Suprapubic skin (tissue), 4 donors: ENCODE data around the gene TNFSF13B. TPM values are rescaled to one million over a fixed set of nuclear protein-coding genes. Genes with fewer than 3 reads are reported as not detected.

Source experiments
- DNase-seq, 2 donors: peaks; one replicate each; pipeline ENCODE4 v3.0.0-alpha.2; 2019; ENCODE audit warnings: low spot score in 2 of 2
- H3K27ac ChIP-seq: fragments of 200-600 bp; sonication (generic); one replicate; pipeline ENCODE4 v1.5.1; 2019
- H3K27me3 ChIP-seq: fragments of 200-600 bp; sonication (generic); one replicate; pipeline ENCODE4 v1.5.1; 2019
- H3K36me3 ChIP-seq: fragments of 200-600 bp; sonication (generic); one replicate; pipeline ENCODE4 v1.5.1; 2019
- H3K4me1 ChIP-seq: fragments of 200-600 bp; sonication (generic); one replicate; pipeline ENCODE4 v1.5.1; 2019
- H3K4me3 ChIP-seq: fragments of 200-600 bp; sonication (generic); one replicate; pipeline ENCODE4 v1.5.1; 2019; ENCODE audit warnings: mild to moderate bottlenecking
- H3K9me3 ChIP-seq: fragments of 200-600 bp; sonication (generic); one replicate; pipeline ENCODE4 v1.5.1; 2019
- CTCF ChIP-seq, 2 donors: fragments of 200-600 bp in 1 of 2; fragments of 450-650 bp in 1 of 2; sonication (generic) in 1 of 2; IDR thresholded peaks; one replicate each; pipeline ENCODE4 v1.5.1; 2016 to 2019; ENCODE audit warnings: antibody characterized with exemption in 2 of 2, mild to moderate bottlenecking in 1 of 2, moderate library complexity in 1 of 2
- EP300 ChIP-seq: sonication (generic); formaldehyde crosslinking; IDR thresholded peaks from one replicate; pipeline ENCODE4 v1.6.1; 2017; ENCODE audit warnings: antibody characterized with exemption
- POLR2A ChIP-seq, 2 donors: fragments of 450-650 bp; IDR thresholded peaks; one replicate each; pipeline ENCODE4 v1.6.1; 2017; ENCODE audit warnings: antibody characterized with exemption in 2 of 2, mild to moderate bottlenecking in 2 of 2, moderate library complexity in 2 of 2
- POLR2AphosphoS5 ChIP-seq, 3 donors: sonication (generic); formaldehyde crosslinking; IDR thresholded peaks; one replicate each; pipeline ENCODE4 v1.6.1; 2017; ENCODE audit warnings: antibody characterized with exemption in 3 of 3
- WGBS: methylation state at CpG from one replicate; pipeline ENCODE4 v1.1.5; 2018; 5-methylcytosine and 5-hydroxymethylcytosine counted together
- total RNA-seq, 4 donors: library from RNA; depleted of rRNA; stranded (reverse); fragments of >200 nt; gene quantifications; one replicate each; pipeline ENCODE4 v1.1.0, GENCODE V29; 2016

Gene TNFSF13B
- total RNA-seq, 4 donors from 2014 or later: 0.44 to 5.2 (median 1.8) TPM

DNA sequence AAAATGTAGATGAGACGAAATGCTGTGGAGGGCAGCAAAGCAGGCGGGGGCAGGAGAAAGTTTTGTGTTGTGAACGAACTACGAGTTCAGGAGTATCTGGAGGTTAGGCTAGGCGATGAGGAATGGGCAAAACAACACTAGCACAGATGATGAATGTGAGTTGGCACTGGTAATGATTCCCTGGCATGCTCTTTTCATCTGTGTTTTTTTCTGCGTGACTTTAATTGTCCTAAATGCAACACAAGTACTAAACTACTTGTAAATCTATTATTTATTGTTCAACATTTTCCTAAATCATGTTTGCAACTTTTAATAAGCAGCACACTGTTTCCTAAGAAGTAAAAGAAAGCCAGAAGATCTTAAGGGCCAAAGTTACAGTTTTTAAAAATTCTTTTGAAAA, 19.2 kb downstream of the TNFSF13B start:
- Histone ChIP-seq H3K27me3 (no peaks in the 10 kb centered on the region), H3K9me3 (no peaks in the 10 kb centered on the region), H3K27ac (no peak overlapping the region), H3K36me3 (no peaks in the 10 kb centered on the region), H3K4me3 (no peak overlapping the region), H3K4me1 (no peaks in the 10 kb centered on the region)
- no peak for DNase-seq
- 45% methylated on average over 6 of the region's 6 CpGs for WGBS
- no peak for TF ChIP-seq POLR2A (IDR thresholded peaks at IDR 0.05)
- TF ChIP-seq CTCF (IDR thresholded peaks at IDR 0.05): no peak
- TF ChIP-seq POLR2AphosphoS5 (IDR thresholded peaks at IDR 0.05): no peak
- no peak for TF ChIP-seq EP300

DNA sequence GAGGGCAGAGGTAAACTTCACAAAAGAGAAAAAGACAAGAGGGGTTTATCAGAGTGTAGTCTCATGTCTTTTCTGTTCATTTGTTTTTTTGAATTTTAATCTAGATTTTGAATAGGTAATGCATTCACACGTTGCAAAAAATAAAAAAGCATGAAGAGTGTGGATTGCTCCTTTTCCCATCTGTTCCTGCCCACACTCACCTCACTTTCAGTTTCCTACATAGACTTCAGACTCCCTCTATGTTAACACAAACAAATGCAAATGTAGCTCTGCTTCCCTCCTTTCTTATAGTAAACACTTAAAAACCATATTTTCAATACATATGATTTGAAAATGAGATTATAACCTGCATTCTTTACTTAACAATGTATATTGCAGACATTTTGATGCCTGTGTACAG, 20.3 kb downstream of the TNFSF13B start:
- no peak for DNase-seq
- Histone ChIP-seq H3K9me3 (no peaks in the 10 kb centered on the region), H3K36me3 (no peaks in the 10 kb centered on the region), H3K27me3 (no peaks in the 10 kb centered on the region), H3K27ac (no peak overlapping the region), H3K4me3 (no peak overlapping the region), H3K4me1 (no peaks in the 10 kb centered on the region)
- TF ChIP-seq EP300: no peak
- no peak for TF ChIP-seq CTCF (IDR thresholded peaks at IDR 0.05)
- no peak for TF ChIP-seq POLR2A (IDR thresholded peaks at IDR 0.05)
- no peak for TF ChIP-seq POLR2AphosphoS5 (IDR thresholded peaks at IDR 0.05)
- WGBS: 39% methylated on average over 1 of the region's 1 CpG

- 94% methylated on average over 1 of the region's 1 CpG for WGBS
- Histone ChIP-seq H3K9me3 (no peaks in the 10 kb centered on the region), H3K36me3 (no peaks in the 10 kb centered on the region), H3K27me3 (no peaks in the 10 kb centered on the region), H3K27ac (no peak overlapping the region), H3K4me1 (no peaks in the 10 kb centered on the region), H3K4me3 (no peak overlapping the region)
- TF ChIP-seq EP300 (no peak), POLR2AphosphoS5 (IDR thresholded peaks at IDR 0.05) (no peak), POLR2A (IDR thresholded peaks at IDR 0.05) (no peak), CTCF (IDR thresholded peaks at IDR 0.05) (no peak)
- no peak for DNase-seq
Measured at GRCh38 chr13:108297114-108297513, 27.6 kb downstream of the TNFSF13B start.

DNA sequence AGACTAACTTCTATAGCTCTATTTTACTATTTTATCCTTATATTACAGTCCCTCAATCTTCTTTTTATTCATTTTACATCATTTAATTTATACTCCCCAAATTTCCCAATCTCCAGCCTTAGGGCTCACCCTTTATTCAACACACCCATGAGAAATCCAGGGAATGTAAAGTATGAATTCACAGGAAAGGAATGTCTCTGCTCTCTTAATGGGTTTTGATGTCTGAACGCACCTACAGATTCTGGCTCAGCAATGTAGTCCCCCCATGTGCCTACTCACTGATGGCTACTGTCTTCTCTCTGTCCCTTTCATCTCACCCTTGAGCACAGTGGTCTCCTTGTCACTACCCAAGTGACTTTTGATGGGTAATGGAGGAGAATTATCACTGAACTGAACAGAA, 32.8 kb downstream of the TNFSF13B start:
- WGBS: 33% methylated on average over 1 of the region's 1 CpG
- TF ChIP-seq POLR2AphosphoS5 (IDR thresholded peaks at IDR 0.05) (no peak), CTCF (IDR thresholded peaks at IDR 0.05) (no peak), EP300 (no peak), POLR2A (IDR thresholded peaks at IDR 0.05) (no peak)
- Histone ChIP-seq H3K9me3 (no peaks in the 10 kb centered on the region), H3K27me3 (no peaks in the 10 kb centered on the region), H3K4me1 (no peaks in the 10 kb centered on the region), H3K27ac (no peak overlapping the region), H3K36me3 (no peaks in the 10 kb centered on the region), H3K4me3 (no peak overlapping the region)
- DNase-seq: no peak

DNA sequence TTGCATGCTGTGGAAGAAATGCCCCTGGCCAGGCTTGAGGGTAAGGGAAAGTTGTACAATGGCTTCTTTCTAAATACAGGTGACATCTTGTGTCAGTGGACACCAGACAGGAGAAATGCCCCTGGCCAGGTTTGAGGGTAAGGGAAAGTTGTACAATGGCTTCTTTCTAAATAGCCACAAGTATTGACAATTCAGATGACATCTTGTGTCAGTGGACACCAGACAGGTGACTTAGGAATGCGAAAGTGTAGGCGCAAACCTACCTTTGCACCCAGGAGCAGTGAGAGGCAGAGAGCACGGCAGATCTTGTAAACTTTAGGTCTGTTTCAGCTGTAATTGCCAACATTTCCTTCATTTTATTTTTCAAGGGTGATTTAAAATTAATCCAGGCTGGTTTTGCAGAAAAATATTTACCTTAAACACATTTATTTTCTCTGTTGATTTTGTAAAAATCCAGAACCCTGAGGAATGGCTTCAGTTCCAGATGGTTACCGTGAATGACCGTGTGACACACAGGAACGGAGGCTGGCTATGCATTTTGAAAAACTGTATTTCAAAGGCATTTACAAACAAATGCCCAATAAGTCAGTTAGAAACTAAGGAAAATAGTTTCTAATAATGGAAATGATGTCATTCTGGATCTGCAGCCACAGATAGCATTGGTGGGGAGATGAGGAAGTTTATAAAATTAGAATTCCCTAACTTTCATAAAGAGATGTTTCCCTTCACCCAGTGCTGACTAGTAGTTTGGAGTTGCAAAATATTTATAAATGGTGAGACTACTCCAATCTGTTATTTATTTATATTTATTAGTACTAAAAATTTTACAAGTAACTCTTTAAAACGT, 34.9 kb downstream of the TNFSF13B start:
- 46% methylated on average over 7 of the region's 7 CpGs for WGBS
- Histone ChIP-seq H3K9me3 (no peaks in the 10 kb centered on the region), H3K36me3 (no peaks in the 10 kb centered on the region), H3K4me1 (no peaks in the 10 kb centered on the region), H3K27ac (no peak overlapping the region), H3K4me3 (no peak overlapping the region), H3K27me3 (no peaks in the 10 kb centered on the region)
- DNase-seq: no peak
- TF ChIP-seq POLR2A (IDR thresholded peaks at IDR 0.05): no peak
- no peak for TF ChIP-seq CTCF (IDR thresholded peaks at IDR 0.05)
- TF ChIP-seq POLR2AphosphoS5 (IDR thresholded peaks at IDR 0.05): no peak
- no peak for TF ChIP-seq EP300
